IMR-90 (cell line): ENCODE data around the gene PRKN. TPM values are rescaled to one million over a fixed set of nuclear protein-coding genes. Genes with fewer than 3 reads are reported as not detected.

ENCODE experiments used
- ATAC-seq: fragments of 200-7000 bp; cut with Tn5 transposase; 2 replicates; pipeline ENCODE4 v1.9.1; 2020; ENCODE audit warnings: low read depth, mild to moderate bottlenecking, moderate library complexity
- BruUV-seq: library from RNA; stranded (reverse); fragments of 400-500 nt; replicated peaks from 2 replicates; lab custom pipeline; 2021; lab: Mats Ljungman, UMichigan
- CTCF ChIA-PET: fragments of 300-600 bp; formaldehyde crosslinking; extraction: SDS; loops from one replicate; lab custom pipeline; 2021; ENCODE audit warnings: antibody characterized with exemption; lab: Yijun Ruan, JAX
- POLR2A ChIA-PET: fragments of 300-600 bp; sonication (Branson Sonifier 250); formaldehyde crosslinking; loops from one replicate; lab custom pipeline; 2022; ENCODE audit warnings: antibody characterized with exemption; ENCODE audit not compliant: unreplicated experiment; lab: Charles Lee
- DNase-seq: peaks from one replicate; pipeline ENCODE4 v3.0.0; 2013
- H2AFZ ChIP-seq: replicated peaks from 2 replicates; pipeline ENCODE3; 2013; ENCODE audit warnings: low read length, mild to moderate bottlenecking; ENCODE audit not compliant: poor library complexity
- H2AK5ac ChIP-seq: 2 replicates; pipeline ENCODE4 v1.6.1; 2013; ENCODE audit warnings: low read depth, low read length, inconsistent platforms
- H2AK9ac ChIP-seq: replicated peaks from 2 replicates; pipeline ENCODE3; 2013; ENCODE audit warnings: mild to moderate bottlenecking, low read depth, low read length, moderate library complexity; ENCODE audit not compliant: poor library complexity
- H2BK120ac ChIP-seq: 2 replicates; pipeline ENCODE4 v1.6.1; 2013; ENCODE audit warnings: low read depth, low read length, inconsistent platforms
- H2BK15ac ChIP-seq: 3 replicates; pipeline ENCODE4 v1.6.1; 2013; ENCODE audit warnings: low read depth, low read length, inconsistent platforms
- H2BK20ac ChIP-seq: 2 replicates; pipeline ENCODE4 v1.6.1; 2013; ENCODE audit warnings: low read depth, mild to moderate bottlenecking, inconsistent platforms, low read length, moderate library complexity
- H2BK5ac ChIP-seq: 2 replicates; pipeline ENCODE4 v1.6.1; 2013; ENCODE audit warnings: mild to moderate bottlenecking, low read depth, low read length, inconsistent platforms; ENCODE audit not compliant: poor library complexity, severe bottlenecking
- H3K14ac ChIP-seq: replicated peaks from 2 replicates; pipeline ENCODE4 v1.6.1; 2013; ENCODE audit warnings: low read depth, low read length, inconsistent platforms
- H3K18ac ChIP-seq: 2 replicates; pipeline ENCODE4 v1.6.1; 2013; ENCODE audit warnings: low read depth, low read length, control low read depth
- H3K23ac ChIP-seq: 2 replicates; pipeline ENCODE4 v1.6.1; 2013; ENCODE audit warnings: low read depth, low read length, inconsistent platforms
- H3K27ac ChIP-seq: 2 replicates; pipeline ENCODE4 v1.5.1; 2013; ENCODE audit warnings: mild to moderate bottlenecking, control low read depth, low read length; ENCODE audit not compliant: insufficient read depth
- H3K27me3 ChIP-seq: 2 replicates; pipeline ENCODE4 v1.6.1; 2013; ENCODE audit warnings: low read length; ENCODE audit not compliant: control insufficient read depth, insufficient read depth
- H3K36me3 ChIP-seq: 2 replicates; pipeline ENCODE4 v1.6.1; 2013; ENCODE audit warnings: low read length, mixed read lengths; ENCODE audit not compliant: control insufficient read depth, insufficient read depth
- H3K4ac ChIP-seq: 2 replicates; pipeline ENCODE4 v1.6.1; 2013; ENCODE audit warnings: low read depth, low read length, inconsistent platforms
- H3K4me1 ChIP-seq: 2 replicates; pipeline ENCODE4 v1.6.1; 2013; ENCODE audit warnings: low read length, mixed read lengths; ENCODE audit not compliant: control insufficient read depth, insufficient read depth
- H3K4me2 ChIP-seq: 2 replicates; pipeline ENCODE4 v1.6.1; 2013; ENCODE audit warnings: low read depth, mild to moderate bottlenecking, control low read depth, low read length, moderate library complexity
- H3K4me3 ChIP-seq: 2 replicates; pipeline ENCODE4 v1.5.1; 2013; ENCODE audit warnings: low read depth, mild to moderate bottlenecking, control low read depth, low read length, moderate library complexity; ENCODE audit not compliant: insufficient read depth
- H3K56ac ChIP-seq: 2 replicates; pipeline ENCODE4 v1.6.1; 2013; ENCODE audit warnings: low read length, inconsistent platforms; ENCODE audit not compliant: insufficient read depth; ENCODE audit errors: extremely low read depth
- H3K79me1 ChIP-seq, 2 experiments: 2 replicates each; pipeline ENCODE4 v1.6.1; 2013; ENCODE audit warnings: low read length in 2 of 2, inconsistent platforms in 1 of 2, low read depth in 1 of 2
- H3K9ac ChIP-seq: 2 replicates; pipeline ENCODE4 v1.6.1; 2013; ENCODE audit warnings: low read depth, low read length, control low read depth
- H3K9me1 ChIP-seq: 2 replicates; pipeline ENCODE4 v1.6.1; 2013; ENCODE audit warnings: low read length, inconsistent platforms; ENCODE audit not compliant: insufficient read depth
- H3K9me3 ChIP-seq: 2 replicates; pipeline ENCODE4 v1.6.1; 2013; ENCODE audit warnings: low read length; ENCODE audit not compliant: control insufficient read depth, insufficient read depth
- H4K20me1 ChIP-seq: 2 replicates; pipeline ENCODE4 v1.6.1; 2013; ENCODE audit warnings: low read length, inconsistent platforms; ENCODE audit not compliant: insufficient read depth
- H4K5ac ChIP-seq: 2 replicates; pipeline ENCODE4 v1.6.1; 2013; ENCODE audit warnings: mild to moderate bottlenecking, low read depth, low read length, control low read depth
- H4K8ac ChIP-seq, 2 experiments: 2 replicates each; pipeline ENCODE4 v1.6.1; 2013; ENCODE audit warnings: low read depth in 2 of 2, low read length in 2 of 2, control low read depth in 1 of 2, inconsistent platforms in 1 of 2
- H4K91ac ChIP-seq: 2 replicates; pipeline ENCODE4 v1.6.1; 2013; ENCODE audit warnings: low read depth, low read length, inconsistent platforms; ENCODE audit not compliant: insufficient read depth
- BHLHE40 ChIP-seq: fragments of 150-350 bp; IDR thresholded peaks from 2 replicates; pipeline ENCODE4 v1.6.1; 2016; ENCODE audit warnings: mild to moderate bottlenecking, low read depth, low read length
- CEBPB ChIP-seq: IDR thresholded peaks from 2 replicates; pipeline ENCODE4 v1.6.1; 2012; ENCODE audit warnings: low read depth, low read length, improper control_type of control experiment
- CHD1 ChIP-seq: IDR thresholded peaks from 2 replicates; pipeline ENCODE4 v1.6.1; 2012; ENCODE audit warnings: low read depth, low read length, improper control_type of control experiment
- CTCF ChIP-seq: conservative IDR thresholded peaks from 2 replicates; pipeline ENCODE4 v1.5.1; 2012; ENCODE audit warnings: mild to moderate bottlenecking, low read depth, low read length, improper control_type of control experiment
- FOS ChIP-seq: fragments of 150-350 bp; IDR thresholded peaks from 2 replicates; pipeline ENCODE4 v1.6.1; 2016; ENCODE audit warnings: low read depth, low read length
- MAFK ChIP-seq: IDR thresholded peaks from 2 replicates; pipeline ENCODE4 v1.6.1; 2012; ENCODE audit warnings: low read depth, low read length, improper control_type of control experiment
- MAZ ChIP-seq: IDR thresholded peaks from 2 replicates; pipeline ENCODE4 v1.6.1; 2012; ENCODE audit warnings: low read depth, mild to moderate bottlenecking, low read length, improper control_type of control experiment, moderate library complexity, borderline replicate concordance
- MXI1 ChIP-seq: IDR thresholded peaks from 2 replicates; pipeline ENCODE4 v1.6.1; 2012; ENCODE audit warnings: low read depth, mild to moderate bottlenecking, low read length, moderate library complexity, borderline replicate concordance
- NFE2L2 ChIP-seq: fragments of 150-350 bp; IDR thresholded peaks from 2 replicates; pipeline ENCODE4 v1.6.1; 2016; ENCODE audit warnings: low read depth, mild to moderate bottlenecking, low read length
- POLR2A ChIP-seq: IDR thresholded peaks from 2 replicates; pipeline ENCODE4 v1.6.1; 2012; ENCODE audit warnings: mild to moderate bottlenecking, low read depth, low read length
- RAD21 ChIP-seq: IDR thresholded peaks from 2 replicates; pipeline ENCODE4 v1.6.1; 2012; ENCODE audit warnings: low read length, improper control_type of control experiment
- RCOR1 ChIP-seq: IDR thresholded peaks from 2 replicates; pipeline ENCODE4 v1.6.1; 2012; ENCODE audit warnings: mild to moderate bottlenecking, low read length, improper control_type of control experiment; ENCODE audit not compliant: insufficient replicate concordance
- RFX5 ChIP-seq: IDR thresholded peaks from 2 replicates; pipeline ENCODE4 v1.8.0; 2012; ENCODE audit warnings: low read depth, mild to moderate bottlenecking, low read length, moderate library complexity
- SMC3 ChIP-seq: fragments of 150-350 bp; IDR thresholded peaks from 2 replicates; pipeline ENCODE4 v1.6.1; 2016; ENCODE audit warnings: low read depth, mild to moderate bottlenecking, antibody characterized with exemption, low read length, moderate library complexity
- WGBS, 2 experiments: methylation state at CpG; one replicate each; pipeline versions ENCODE4 v1.1.5 to v1.1.7; 2013; ENCODE audit warnings: missing lambda C conversion rate in 2 of 2; ENCODE audit not compliant: insufficient read length in 1 of 2; ENCODE audit errors: extremely low coverage in 2 of 2; 5-methylcytosine and 5-hydroxymethylcytosine counted together
- dilution Hi-C: fragments of 300-500 bp; cut with HindIII; formaldehyde crosslinking; loops from one replicate; pipeline ENCODE4 v1.14.3; 2018; ENCODE audit warnings: low sequenced_read_pairs; ENCODE audit not compliant: unreplicated experiment
- in situ Hi-C: fragments of 300-500 bp; cut with MboI; formaldehyde crosslinking; loops from 3 replicates; pipeline ENCODE4 v1.14.3; 2019; ENCODE audit warnings: low sequenced_read_pairs, inconsistent platforms, mixed read lengths
- intact Hi-C: fragments of 100-400 bp; cut with micrococcal nuclease; formaldehyde crosslinking; loops from 2 replicates; pipeline ENCODE4 v1.10.0; 2022
- polyA plus RNA-seq, 3 experiments: library from polyadenylated mRNA; depleted of rRNA; stranded (reverse); fragments of >200 nt; gene quantifications; 2 replicates each; pipeline ENCODE4 v1.2.3, GENCODE V29; 2012; ENCODE audit warnings: low replicate concordance in 1 of 3
- total RNA-seq: library from RNA; depleted of rRNA; stranded (reverse); fragments of >200 nt; gene quantifications from 2 replicates; pipeline ENCODE4 v1.2.3, GENCODE V29; 2012
- TF ChIP-seq, protein P1 (sequence below): fragments of 150-350 bp; IDR thresholded peaks from 2 replicates; pipeline ENCODE4 v1.6.1; 2016; ENCODE audit warnings: low read depth, mild to moderate bottlenecking, low read length, moderate library complexity, borderline replicate concordance
- TF ChIP-seq, protein P2 (sequence below): fragments of 150-350 bp; IDR thresholded peaks from 2 replicates; pipeline ENCODE4 v1.6.1; 2017; ENCODE audit warnings: mild to moderate bottlenecking, antibody characterized with exemption, low read length, low read depth

Gene PRKN
- total and polyA plus RNA-seq, 2 of the 4 experiments (the other 2 are of a cell fraction): 0.15 to 0.18 TPM

- in situ Hi-C loops: no loop called here
- TF ChIP-seq CHD1: no peak
- no peak for TF ChIP-seq POLR2A
- no peak for TF ChIP-seq MXI1
- TF ChIP-seq SMC3: no peak
- TF ChIP-seq RAD21: no peak
- no peak for TF ChIP-seq CEBPB
- no peak for TF ChIP-seq BHLHE40
- no peak for TF ChIP-seq RCOR1
- TF ChIP-seq, protein P1, sequence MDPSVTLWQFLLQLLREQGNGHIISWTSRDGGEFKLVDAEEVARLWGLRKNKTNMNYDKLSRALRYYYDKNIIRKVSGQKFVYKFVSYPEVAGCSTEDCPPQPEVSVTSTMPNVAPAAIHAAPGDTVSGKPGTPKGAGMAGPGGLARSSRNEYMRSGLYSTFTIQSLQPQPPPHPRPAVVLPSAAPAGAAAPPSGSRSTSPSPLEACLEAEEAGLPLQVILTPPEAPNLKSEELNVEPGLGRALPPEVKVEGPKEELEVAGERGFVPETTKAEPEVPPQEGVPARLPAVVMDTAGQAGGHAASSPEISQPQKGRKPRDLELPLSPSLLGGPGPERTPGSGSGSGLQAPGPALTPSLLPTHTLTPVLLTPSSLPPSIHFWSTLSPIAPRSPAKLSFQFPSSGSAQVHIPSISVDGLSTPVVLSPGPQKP: no peak
- no peak for TF ChIP-seq MAFK
- TF ChIP-seq FOS: no peak
- no peak for TF ChIP-seq RFX5
- no peak for TF ChIP-seq CTCF
- TF ChIP-seq, protein P2, sequence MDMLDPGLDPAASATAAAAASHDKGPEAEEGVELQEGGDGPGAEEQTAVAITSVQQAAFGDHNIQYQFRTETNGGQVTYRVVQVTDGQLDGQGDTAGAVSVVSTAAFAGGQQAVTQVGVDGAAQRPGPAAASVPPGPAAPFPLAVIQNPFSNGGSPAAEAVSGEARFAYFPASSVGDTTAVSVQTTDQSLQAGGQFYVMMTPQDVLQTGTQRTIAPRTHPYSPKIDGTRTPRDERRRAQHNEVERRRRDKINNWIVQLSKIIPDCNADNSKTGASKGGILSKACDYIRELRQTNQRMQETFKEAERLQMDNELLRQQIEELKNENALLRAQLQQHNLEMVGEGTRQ: no peak
- no peak for TF ChIP-seq NFE2L2
- TF ChIP-seq MAZ: no peak
- H3K27ac ChIP-seq: no peak overlapping the region
- no peaks in the 10 kb centered on the region for H3K36me3 ChIP-seq
- no peak overlapping the region for H4K91ac ChIP-seq
- H2BK15ac ChIP-seq: no peak overlapping the region
- no peaks in the 10 kb centered on the region for H3K79me1 ChIP-seq
- no peak overlapping the region for H4K5ac ChIP-seq
- no peak overlapping the region for H4K8ac ChIP-seq
- H3K4me1 ChIP-seq: no peaks in the 10 kb centered on the region
- no peak overlapping the region for H3K23ac ChIP-seq
- no peaks in the 10 kb centered on the region for H4K20me1 ChIP-seq
- H2BK5ac ChIP-seq: no peak overlapping the region
- intact Hi-C loops: no loop called here
- DNase-seq (no peak), ATAC-seq (no peak)
- H3K9me3 ChIP-seq: peaks cover 10% of the 10 kb centered on the region
- H3K18ac ChIP-seq: no peak overlapping the region
- H3K56ac ChIP-seq: no peak overlapping the region
- H3K4ac ChIP-seq: no peak overlapping the region
- no peak overlapping the region for H2BK20ac ChIP-seq
- no peak overlapping the region for H3K9ac ChIP-seq
- H2BK120ac ChIP-seq: no peak overlapping the region
- H2AK5ac ChIP-seq: no peak overlapping the region
- POLR2A ChIA-PET: no interaction called here
- no peak overlapping the region for H2AFZ ChIP-seq
- H3K4me2 ChIP-seq: no peak overlapping the region
- H3K27me3 ChIP-seq: no peaks in the 10 kb centered on the region
- H3K4me3 ChIP-seq: no peak overlapping the region
- no TSS peak for BruUV-seq
- dilution Hi-C loops: no loop called here
- CTCF ChIA-PET: no interaction called here
- H2AK9ac ChIP-seq: no peak overlapping the region
- no peaks in the 10 kb centered on the region for H3K9me1 ChIP-seq
- no peak overlapping the region for H3K14ac ChIP-seq
- no CpG with 5 or more reads among the region's 3 CpGs for WGBS, 2 experiments
Measured at GRCh38 chr6:161732594-161732993, 995.0 kb downstream of the PRKN start.
